ENCODE measurements around the gene KRIT1.

The KRIT1 gene

DNA sequence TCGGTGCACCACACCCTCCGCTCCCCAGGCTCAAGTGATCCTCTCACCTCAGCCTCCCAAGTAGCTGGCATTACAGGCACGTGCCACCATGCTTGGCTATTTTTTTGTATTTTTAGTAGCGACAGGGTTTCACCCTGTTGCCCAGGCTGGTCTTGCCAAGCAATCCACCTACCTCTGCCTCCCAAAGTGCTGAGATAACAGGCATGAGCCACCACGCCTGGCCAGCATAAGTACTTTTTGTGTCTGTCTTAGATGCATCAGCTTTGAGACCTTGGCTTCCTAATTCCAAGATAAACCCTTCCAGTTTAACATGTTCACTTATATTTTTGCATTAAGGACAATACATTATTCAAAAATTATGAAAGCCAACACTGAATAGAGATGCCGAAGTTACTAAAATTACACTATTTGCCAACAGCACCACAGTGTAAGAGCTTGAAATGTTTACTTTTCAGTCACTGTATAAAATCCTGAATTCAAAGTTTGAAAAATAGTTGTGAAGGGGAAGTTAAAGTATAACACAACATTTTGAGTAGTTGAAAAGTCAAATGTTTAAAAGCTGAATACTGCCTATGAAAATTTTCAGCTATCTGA lies 36.6 kb upstream of the KRIT1 start:
- in situ Hi-C loops (cut with MboI; ENCODE audit: low pct_unique_long_range_greater_than_20kb, low sequenced_read_pairs, unreplicated experiment), result no loop called here
- no peak for DNase-seq (ENCODE audit: low spot score)
- TF ChIP-seq, protein P1, sequence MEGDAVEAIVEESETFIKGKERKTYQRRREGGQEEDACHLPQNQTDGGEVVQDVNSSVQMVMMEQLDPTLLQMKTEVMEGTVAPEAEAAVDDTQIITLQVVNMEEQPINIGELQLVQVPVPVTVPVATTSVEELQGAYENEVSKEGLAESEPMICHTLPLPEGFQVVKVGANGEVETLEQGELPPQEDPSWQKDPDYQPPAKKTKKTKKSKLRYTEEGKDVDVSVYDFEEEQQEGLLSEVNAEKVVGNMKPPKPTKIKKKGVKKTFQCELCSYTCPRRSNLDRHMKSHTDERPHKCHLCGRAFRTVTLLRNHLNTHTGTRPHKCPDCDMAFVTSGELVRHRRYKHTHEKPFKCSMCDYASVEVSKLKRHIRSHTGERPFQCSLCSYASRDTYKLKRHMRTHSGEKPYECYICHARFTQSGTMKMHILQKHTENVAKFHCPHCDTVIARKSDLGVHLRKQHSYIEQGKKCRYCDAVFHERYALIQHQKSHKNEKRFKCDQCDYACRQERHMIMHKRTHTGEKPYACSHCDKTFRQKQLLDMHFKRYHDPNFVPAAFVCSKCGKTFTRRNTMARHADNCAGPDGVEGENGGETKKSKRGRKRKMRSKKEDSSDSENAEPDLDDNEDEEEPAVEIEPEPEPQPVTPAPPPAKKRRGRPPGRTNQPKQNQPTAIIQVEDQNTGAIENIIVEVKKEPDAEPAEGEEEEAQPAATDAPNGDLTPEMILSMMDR (IDR thresholded peaks at IDR 0.05; ENCODE audit: extremely low read depth, insufficient read depth, missing control alignments), result no peak

DNA sequence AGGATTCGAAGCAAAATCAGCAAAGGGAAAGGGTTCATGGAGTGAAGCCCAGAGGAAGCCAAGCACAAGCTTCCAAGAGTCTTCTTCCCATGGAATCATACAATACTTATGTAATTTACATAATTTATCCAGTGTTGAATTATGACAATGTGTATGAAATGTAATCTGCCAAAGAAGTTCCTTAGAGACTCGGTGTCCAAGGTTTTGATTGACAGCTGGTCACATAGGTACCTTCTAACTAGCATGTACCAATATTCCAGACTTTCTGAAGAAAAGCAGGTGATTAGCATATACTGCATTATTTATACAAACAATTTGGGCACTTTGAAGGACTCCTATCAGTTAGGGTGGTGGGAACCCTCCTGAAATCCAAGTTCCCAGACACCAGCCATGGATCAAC lies 35.3 kb upstream of the KRIT1 start:
- in situ Hi-C loops (cut with MboI; ENCODE audit: low pct_unique_long_range_greater_than_20kb, low sequenced_read_pairs, unreplicated experiment), result no loop called here
- no peak for DNase-seq (ENCODE audit: low spot score)
- TF ChIP-seq, protein P1 (IDR thresholded peaks at IDR 0.05; ENCODE audit: extremely low read depth, insufficient read depth, missing control alignments), result no peak

DNA sequence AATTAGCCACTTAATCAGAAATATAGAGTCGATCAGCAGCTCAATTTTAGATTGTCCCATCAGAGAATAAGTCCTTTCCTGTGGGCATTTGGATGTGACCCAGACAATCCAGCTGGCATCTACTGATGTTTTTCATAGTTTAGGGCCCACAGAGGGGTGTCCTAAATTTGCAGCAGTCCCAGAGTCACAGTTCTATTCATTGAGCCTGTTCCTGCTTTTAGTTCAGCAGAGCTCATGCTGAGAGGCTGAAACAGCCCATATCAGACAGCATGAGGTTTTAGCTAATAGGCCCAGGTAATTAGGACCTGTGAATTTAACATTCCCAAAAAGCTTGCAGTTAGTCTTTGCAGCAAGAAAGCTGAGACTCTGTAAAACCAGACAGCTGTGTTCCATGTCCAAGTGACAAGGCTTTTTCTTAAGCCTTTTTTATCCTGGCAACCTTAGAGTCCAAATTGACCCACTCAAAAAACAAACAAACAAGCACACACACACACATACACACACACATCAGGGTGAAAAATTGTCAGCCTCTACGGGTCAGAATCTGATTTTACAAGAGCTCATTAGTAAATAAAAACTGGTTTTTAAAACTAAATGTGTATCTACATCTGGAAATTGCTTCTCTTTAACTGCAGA lies 33.8 kb upstream of the KRIT1 start:
- in situ Hi-C loops (cut with MboI; ENCODE audit: low pct_unique_long_range_greater_than_20kb, low sequenced_read_pairs, unreplicated experiment), result no loop called here
- no peak for DNase-seq (ENCODE audit: low spot score)
- TF ChIP-seq, protein P1 (IDR thresholded peaks at IDR 0.05; ENCODE audit: extremely low read depth, insufficient read depth, missing control alignments), result no peak

DNA sequence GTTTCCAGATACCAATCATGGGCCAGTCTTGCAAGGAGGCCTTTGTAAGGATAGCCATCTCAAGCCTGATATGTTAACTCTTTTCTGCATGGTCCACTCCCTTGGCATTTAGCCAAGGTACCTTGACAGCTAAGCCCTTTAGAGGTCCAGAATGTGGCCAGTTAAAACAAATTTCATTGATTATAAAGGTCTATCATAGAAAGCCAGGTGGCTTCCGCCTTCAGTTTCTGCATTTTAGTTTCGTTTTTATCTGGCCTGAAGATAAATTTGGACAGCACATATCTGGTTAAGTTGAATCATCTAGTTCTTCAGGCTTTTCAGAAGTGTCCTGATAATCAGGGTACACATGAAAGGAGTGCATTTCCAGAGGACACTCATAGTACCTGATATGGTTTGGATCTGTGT lies 30.7 kb upstream of the KRIT1 start:
- DNase-seq (ENCODE audit: low spot score), result peak; percentile 25
- in situ Hi-C loops (cut with MboI; ENCODE audit: low pct_unique_long_range_greater_than_20kb, low sequenced_read_pairs, unreplicated experiment), result no loop called here
- TF ChIP-seq, protein P1 (IDR thresholded peaks at IDR 0.05; ENCODE audit: extremely low read depth, insufficient read depth, missing control alignments), result no peak

DNA sequence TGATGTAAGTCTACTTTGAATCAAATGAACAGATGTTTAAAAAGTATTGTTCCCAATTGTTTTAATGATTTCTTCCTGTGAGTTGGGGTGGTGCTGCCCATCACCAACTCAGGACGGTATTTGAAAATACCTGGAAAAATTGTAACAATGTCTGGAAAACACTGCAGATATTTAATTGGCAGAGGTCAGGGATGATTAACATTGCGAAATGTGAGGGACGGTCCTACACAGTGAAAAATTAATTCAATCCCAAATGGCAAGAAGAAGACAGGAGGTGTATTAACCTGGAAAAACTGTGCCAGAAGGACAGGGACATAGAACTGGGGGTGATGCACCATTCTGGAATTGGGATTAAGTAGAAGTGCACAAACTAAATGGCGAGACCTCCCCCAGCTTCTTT lies 29.6 kb upstream of the KRIT1 start:
- in situ Hi-C loops (cut with MboI; ENCODE audit: low pct_unique_long_range_greater_than_20kb, low sequenced_read_pairs, unreplicated experiment), result no loop called here

DNA sequence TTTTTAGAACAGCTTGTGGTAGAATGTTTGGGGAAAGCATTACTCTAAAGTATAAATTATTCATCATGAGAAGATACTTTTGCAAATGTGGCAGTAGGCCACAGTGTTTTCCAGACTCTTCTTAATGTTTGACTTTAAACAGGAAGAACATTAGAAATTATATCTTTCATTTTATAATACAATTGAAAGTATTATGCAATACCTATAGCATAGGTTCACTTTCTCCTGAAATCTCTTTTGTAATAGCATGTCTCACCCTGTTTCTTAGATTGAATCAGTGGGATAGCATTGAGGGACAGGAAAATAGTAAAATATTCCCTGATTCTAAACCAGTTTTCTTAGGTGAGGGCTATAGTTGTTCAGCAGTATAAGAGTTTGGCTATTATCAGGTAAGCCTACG lies 23.2 kb upstream of the KRIT1 start:
- in situ Hi-C loops (cut with MboI; ENCODE audit: low pct_unique_long_range_greater_than_20kb, low sequenced_read_pairs, unreplicated experiment), result no loop called here
- TF ChIP-seq, protein P1 (IDR thresholded peaks at IDR 0.05; ENCODE audit: extremely low read depth, insufficient read depth, missing control alignments), result no peak
- DNase-seq (ENCODE audit: low spot score), result no peak

More for the DNA sequence above, 29.6 kb upstream of the KRIT1 start:
- DNase-seq (ENCODE audit: low spot score), result no peak
- TF ChIP-seq, protein P1 (IDR thresholded peaks at IDR 0.05; ENCODE audit: extremely low read depth, insufficient read depth, missing control alignments), result no peak
